ENCODE results near the gene ABCD1.
"Not testable (repeated sequence)": the region's sequence is repeated elsewhere in the genome, so short reads cannot be mapped to it uniquely, and the experiment has no call there.

ABCD1 gene

GRCh38 chrX:153727123-153727931, 2.7 kb downstream of the ABCD1 start:
- peaks cover 19 to 25% of the 10 kb centered on the region in 2 donors for H3K4me1 Mint-ChIP-seq (ENCODE audit: low read depth in 2 of 2)
- ATAC-seq (replicated peaks) (no peak), DNase-seq (no peak)
- peak overlapping the region; percentile 56 to 80 for H3K4me3 Mint-ChIP-seq
- peak overlapping the region; percentile 75 to 91 for H3K27ac Mint-ChIP-seq
- peaks cover 11% of the 10 kb centered on the region for H3K36me3 Mint-ChIP-seq (ENCODE audit: insufficient read depth)
- H3K9me3 Mint-ChIP-seq: no peaks in the 10 kb centered on the region
- no peaks in the 10 kb centered on the region for H3K27me3 Mint-ChIP-seq

- Mint-ChIP-seq H3K4me1 (ENCODE audit: low read depth in 2 of 2) (peaks cover 13 to 22% of the 10 kb centered on the region in 2 donors), H3K9me3 (no peaks in the 10 kb centered on the region), H3K4me3 (no peak overlapping the region), H3K27ac (peak overlapping the region in 1 of 2 donors; percentile 91), H3K36me3 (ENCODE audit: insufficient read depth) (peaks cover 10% of the 10 kb centered on the region), H3K27me3 (no peaks in the 10 kb centered on the region)
- no peak for DNase-seq
- no peak for ATAC-seq (replicated peaks)
These were observed 3.4 kb downstream of the ABCD1 start for GRCh38 chrX:153728095-153728494.

- Mint-ChIP-seq H3K27me3 (no peaks in the 10 kb centered on the region), H3K36me3 (ENCODE audit: insufficient read depth) (peaks cover 5% of the 10 kb centered on the region), H3K4me1 (ENCODE audit: low read depth in 2 of 2) (peaks cover 13 to 22% of the 10 kb centered on the region in 2 donors), H3K9me3 (no peaks in the 10 kb centered on the region), H3K4me3 (no peak overlapping the region), H3K27ac (no peak overlapping the region)
- DNase-seq (no peak), ATAC-seq (replicated peaks) (no peak)
These were observed 4.4 kb downstream of the ABCD1 start for GRCh38 chrX:153728951-153729631.

- H3K4me1 Mint-ChIP-seq (ENCODE audit: low read depth in 2 of 2): peaks cover 13 to 26% of the 10 kb centered on the region in 2 donors
- DNase-seq; H3K27me3 Mint-ChIP-seq; H3K36me3 Mint-ChIP-seq (ENCODE audit: insufficient read depth); ATAC-seq (replicated peaks); H3K4me3 Mint-ChIP-seq; H3K27ac Mint-ChIP-seq; H3K9me3 Mint-ChIP-seq: not testable (repeated sequence)
These were observed 5.5 kb downstream of the ABCD1 start for GRCh38 chrX:153730115-153730514.

GRCh38 chrX:153731117-153731844, 6.6 kb downstream of the ABCD1 start:
- H3K27ac Mint-ChIP-seq: peak overlapping the region; percentile 46 to 64
- ATAC-seq (replicated peaks): no peak
- DNase-seq: no peak
- H3K4me3 Mint-ChIP-seq: peak overlapping the region; percentile 6 to 20
- peaks cover 19 to 30% of the 10 kb centered on the region in 2 donors for H3K4me1 Mint-ChIP-seq (ENCODE audit: low read depth in 2 of 2)
- no peaks in the 10 kb centered on the region for H3K27me3 Mint-ChIP-seq
- peaks cover 4% of the 10 kb centered on the region for H3K36me3 Mint-ChIP-seq (ENCODE audit: insufficient read depth)
- no peaks in the 10 kb centered on the region for H3K9me3 Mint-ChIP-seq

GRCh38 chrX:153731845-153732215, 7.2 kb downstream of the ABCD1 start:
- H3K4me1 Mint-ChIP-seq (ENCODE audit: low read depth in 2 of 2): peaks cover 19 to 31% of the 10 kb centered on the region in 2 donors
- peaks cover 4% of the 10 kb centered on the region for H3K36me3 Mint-ChIP-seq (ENCODE audit: insufficient read depth)
- DNase-seq: no peak
- no peak for ATAC-seq (replicated peaks)
- no peaks in the 10 kb centered on the region for H3K27me3 Mint-ChIP-seq
- H3K27ac Mint-ChIP-seq: peak overlapping the region; percentile 46 to 64
- H3K4me3 Mint-ChIP-seq: peak overlapping the region; percentile 6 to 20
- H3K9me3 Mint-ChIP-seq: no peaks in the 10 kb centered on the region

- H3K4me3 Mint-ChIP-seq: no peak overlapping the region
- no peaks in the 10 kb centered on the region for H3K9me3 Mint-ChIP-seq
- peaks cover 4% of the 10 kb centered on the region for H3K36me3 Mint-ChIP-seq (ENCODE audit: insufficient read depth)
- H3K4me1 Mint-ChIP-seq (ENCODE audit: low read depth in 2 of 2): peaks cover 19 to 25% of the 10 kb centered on the region in 2 donors
- no peak for DNase-seq
- H3K27ac Mint-ChIP-seq: peak overlapping the region in 1 of 2 donors; percentile 46
- H3K27me3 Mint-ChIP-seq: no peaks in the 10 kb centered on the region
- ATAC-seq (replicated peaks): no peak
These were observed 7.7 kb downstream of the ABCD1 start for GRCh38 chrX:153732401-153732800.

- Mint-ChIP-seq H3K4me1 (ENCODE audit: low read depth in 2 of 2) (peaks cover 19 to 24% of the 10 kb centered on the region in 2 donors), H3K9me3 (no peaks in the 10 kb centered on the region), H3K4me3 (no peak overlapping the region), H3K27ac (no peak overlapping the region), H3K27me3 (no peaks in the 10 kb centered on the region), H3K36me3 (ENCODE audit: insufficient read depth) (peaks cover 4% of the 10 kb centered on the region)
- ATAC-seq (replicated peaks): no peak
- DNase-seq: no peak
These were observed 9.1 kb downstream of the ABCD1 start for GRCh38 chrX:153733651-153734240.

GRCh38 chrX:153734871-153735270, 10.2 kb downstream of the ABCD1 start:
- Mint-ChIP-seq H3K4me3 (no peak overlapping the region), H3K27me3 (no peaks in the 10 kb centered on the region), H3K27ac (peak overlapping the region in 1 of 2 donors; percentile 62), H3K36me3 (ENCODE audit: insufficient read depth) (peaks cover 6% of the 10 kb centered on the region), H3K4me1 (ENCODE audit: low read depth in 2 of 2) (peaks cover 19 to 24% of the 10 kb centered on the region in 2 donors), H3K9me3 (no peaks in the 10 kb centered on the region)
- no peak for DNase-seq
- ATAC-seq (replicated peaks): no peak

GRCh38 chrX:153735274-153735673, 10.6 kb downstream of the ABCD1 start:
- H3K4me1 Mint-ChIP-seq (ENCODE audit: low read depth in 2 of 2): peaks cover 19 to 26% of the 10 kb centered on the region in 2 donors
- ATAC-seq (replicated peaks) (peak; percentile 89), DNase-seq (no peak)
- H3K27ac Mint-ChIP-seq: peak overlapping the region in 1 of 2 donors; percentile 62
- no peaks in the 10 kb centered on the region for H3K27me3 Mint-ChIP-seq
- H3K9me3 Mint-ChIP-seq: no peaks in the 10 kb centered on the region
- H3K4me3 Mint-ChIP-seq: no peak overlapping the region
- peaks cover 6% of the 10 kb centered on the region for H3K36me3 Mint-ChIP-seq (ENCODE audit: insufficient read depth)

GRCh38 chrX:153736071-153736820, 11.6 kb downstream of the ABCD1 start:
- Mint-ChIP-seq H3K36me3 (ENCODE audit: insufficient read depth) (peaks cover 9% of the 10 kb centered on the region), H3K4me1 (ENCODE audit: low read depth in 2 of 2) (peaks cover 13 to 28% of the 10 kb centered on the region in 2 donors)
- no peak for ATAC-seq (replicated peaks)

GRCh38 chrX:153736871-153737441, 12.3 kb downstream of the ABCD1 start:
- no peaks in the 10 kb centered on the region for H3K9me3 Mint-ChIP-seq
- H3K27me3 Mint-ChIP-seq: no peaks in the 10 kb centered on the region
- DNase-seq: no peak
- no peak overlapping the region for H3K4me3 Mint-ChIP-seq
- no peak for ATAC-seq (replicated peaks)
- peak overlapping the region in 1 of 2 donors; percentile 46 for H3K27ac Mint-ChIP-seq
- H3K36me3 Mint-ChIP-seq (ENCODE audit: insufficient read depth): peaks cover 10% of the 10 kb centered on the region
- peaks cover 6 to 22% of the 10 kb centered on the region in 2 donors for H3K4me1 Mint-ChIP-seq (ENCODE audit: low read depth in 2 of 2)

More at GRCh38 chrX:153736071-153736820, 11.6 kb downstream of the ABCD1 start:
- no peaks in the 10 kb centered on the region for H3K27me3 Mint-ChIP-seq
- H3K27ac Mint-ChIP-seq: peak overlapping the region in 1 of 2 donors; percentile 46
- H3K4me3 Mint-ChIP-seq: no peak overlapping the region
- no peaks in the 10 kb centered on the region for H3K9me3 Mint-ChIP-seq
- DNase-seq: no peak

All from effector memory CD8-positive, alpha-beta T cell (primary cell).